ENCODE data around the gene METRN. TPM values are rescaled to one million over a fixed set of nuclear protein-coding genes. Genes with fewer than 3 reads are reported as not detected.

The METRN gene
- total RNA-seq, 1 donor from 2014 or later: 116 TPM

DNA sequence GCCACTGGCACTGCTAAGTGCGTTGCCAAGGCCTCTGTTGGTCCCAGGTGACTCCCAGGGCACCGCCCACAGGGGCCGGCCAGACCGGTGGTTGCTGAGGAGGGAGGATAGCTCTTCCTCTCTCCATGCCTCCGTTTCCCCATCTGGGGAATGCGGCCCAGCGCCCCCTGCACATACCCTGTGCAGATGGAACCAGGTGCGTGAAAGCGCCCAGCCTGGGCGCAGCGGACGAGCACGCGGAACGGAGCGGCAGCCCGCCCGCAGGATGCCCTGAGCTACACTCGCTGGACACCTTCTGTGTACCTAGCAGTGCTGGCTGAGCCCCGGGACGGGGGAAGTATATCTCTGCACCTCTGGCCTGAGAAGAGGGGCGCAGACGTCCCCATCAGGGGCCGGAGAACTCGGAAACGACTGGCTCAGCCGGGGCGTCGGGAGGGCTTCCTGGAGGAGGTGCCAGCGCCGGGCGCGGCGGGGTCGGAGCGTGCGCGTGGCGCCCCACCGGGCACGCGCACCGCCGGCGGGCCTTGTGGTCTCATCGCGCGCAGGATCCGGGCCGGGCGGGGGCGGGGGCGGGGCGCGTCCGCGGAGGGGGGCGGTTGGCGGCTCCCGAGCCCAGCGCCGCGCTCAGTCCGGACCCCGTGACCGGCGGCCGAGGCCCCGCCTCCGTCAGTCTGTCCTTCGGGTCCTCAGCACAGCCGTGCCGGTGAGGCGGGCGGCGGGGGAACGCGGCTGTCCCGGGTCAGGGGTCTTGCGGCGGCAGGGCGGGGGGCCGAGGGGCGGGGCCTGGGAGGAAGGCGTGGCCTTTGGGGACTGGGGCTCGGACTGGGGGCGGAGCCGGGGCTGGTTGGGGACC lies 11.7 kb downstream of the METRN start, which contains the start of the genes CCDC78 and HAGHL:
CCDC78 (minus strand) TSS at position 6 of the 853 bp plus-strand sequence. CDS start 76 bp downstream, outside the sequence.
HAGHL (plus strand) TSS at position 669 of the 853 bp plus-strand sequence. CDS start 404 bp downstream, outside the sequence.
- H3K4me3 ChIP-seq (ENCODE audit: low read depth, low read length): peak within 1 kb of the TSS; percentile 65
- no peaks in the 10 kb centered on the region for H3K27me3 ChIP-seq (ENCODE audit: control insufficient read depth, insufficient read depth, low read length)
- no peaks in the 10 kb centered on the region for H3K36me3 ChIP-seq (ENCODE audit: control insufficient read depth, insufficient read depth, low read length)
- TF ChIP-seq, protein P1, sequence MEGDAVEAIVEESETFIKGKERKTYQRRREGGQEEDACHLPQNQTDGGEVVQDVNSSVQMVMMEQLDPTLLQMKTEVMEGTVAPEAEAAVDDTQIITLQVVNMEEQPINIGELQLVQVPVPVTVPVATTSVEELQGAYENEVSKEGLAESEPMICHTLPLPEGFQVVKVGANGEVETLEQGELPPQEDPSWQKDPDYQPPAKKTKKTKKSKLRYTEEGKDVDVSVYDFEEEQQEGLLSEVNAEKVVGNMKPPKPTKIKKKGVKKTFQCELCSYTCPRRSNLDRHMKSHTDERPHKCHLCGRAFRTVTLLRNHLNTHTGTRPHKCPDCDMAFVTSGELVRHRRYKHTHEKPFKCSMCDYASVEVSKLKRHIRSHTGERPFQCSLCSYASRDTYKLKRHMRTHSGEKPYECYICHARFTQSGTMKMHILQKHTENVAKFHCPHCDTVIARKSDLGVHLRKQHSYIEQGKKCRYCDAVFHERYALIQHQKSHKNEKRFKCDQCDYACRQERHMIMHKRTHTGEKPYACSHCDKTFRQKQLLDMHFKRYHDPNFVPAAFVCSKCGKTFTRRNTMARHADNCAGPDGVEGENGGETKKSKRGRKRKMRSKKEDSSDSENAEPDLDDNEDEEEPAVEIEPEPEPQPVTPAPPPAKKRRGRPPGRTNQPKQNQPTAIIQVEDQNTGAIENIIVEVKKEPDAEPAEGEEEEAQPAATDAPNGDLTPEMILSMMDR (IDR thresholded peaks at IDR 0.05; ENCODE audit: insufficient read depth, low read length, poor library complexity, severe bottlenecking): no peak
- DNase-seq (ENCODE audit: low read depth): no peak

GRCh38 chr16:727291-727977 lies 12.5 kb downstream of the METRN start:
- no peak for DNase-seq (ENCODE audit: low read depth)
- TF ChIP-seq, protein P1 (IDR thresholded peaks at IDR 0.05; ENCODE audit: insufficient read depth, low read length, poor library complexity, severe bottlenecking): no peak
- Histone ChIP-seq H3K36me3 (ENCODE audit: control insufficient read depth, insufficient read depth, low read length) (no peaks in the 10 kb centered on the region), H3K27me3 (ENCODE audit: control insufficient read depth, insufficient read depth, low read length) (no peaks in the 10 kb centered on the region), H3K4me3 (ENCODE audit: low read depth, low read length) (peak overlapping the region; percentile 65)

DNA sequence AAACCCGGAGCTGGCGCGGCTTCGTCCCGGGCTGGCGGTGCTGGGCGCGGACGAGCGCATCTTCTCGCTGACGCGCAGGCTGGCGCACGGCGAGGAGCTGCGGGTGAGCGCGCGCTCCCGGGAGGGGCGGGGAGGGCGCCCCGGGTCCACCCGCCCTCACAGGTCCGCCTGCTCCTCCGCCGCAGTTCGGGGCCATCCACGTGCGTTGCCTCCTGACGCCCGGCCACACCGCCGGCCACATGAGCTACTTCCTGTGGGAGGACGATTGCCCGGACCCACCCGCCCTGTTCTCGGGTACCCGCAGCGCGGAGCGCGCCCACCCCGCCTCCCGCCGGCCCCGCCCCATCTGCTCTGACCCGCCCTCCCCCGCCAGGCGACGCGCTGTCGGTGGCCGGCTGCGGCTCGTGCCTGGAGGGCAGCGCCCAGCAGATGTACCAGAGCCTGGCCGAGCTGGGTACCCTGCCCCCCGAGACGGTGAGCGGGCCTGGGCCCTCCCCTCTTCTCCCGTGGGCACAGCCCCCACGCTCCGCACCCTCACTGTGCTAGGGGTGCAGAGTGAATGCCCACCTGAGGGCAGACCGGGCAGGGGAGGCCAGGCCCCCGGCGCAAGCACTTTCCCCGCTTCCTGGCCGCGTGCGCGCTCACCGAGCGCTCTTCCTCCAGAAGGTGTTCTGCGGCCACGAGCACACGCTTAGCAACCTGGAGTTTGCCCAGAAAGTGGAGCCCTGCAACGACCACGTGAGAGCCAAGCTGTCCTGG lies 13.4 kb downstream of the METRN start:
- Histone ChIP-seq H3K36me3 (ENCODE audit: control insufficient read depth, insufficient read depth, low read length) (peaks cover under 1% of the 10 kb centered on the region), H3K4me3 (ENCODE audit: low read depth, low read length) (peak overlapping the region; percentile 65), H3K27me3 (ENCODE audit: control insufficient read depth, insufficient read depth, low read length) (no peaks in the 10 kb centered on the region)
- TF ChIP-seq, protein P1 (IDR thresholded peaks at IDR 0.05; ENCODE audit: insufficient read depth, low read length, poor library complexity, severe bottlenecking): no peak
- DNase-seq (ENCODE audit: low read depth): no peak

DNA sequence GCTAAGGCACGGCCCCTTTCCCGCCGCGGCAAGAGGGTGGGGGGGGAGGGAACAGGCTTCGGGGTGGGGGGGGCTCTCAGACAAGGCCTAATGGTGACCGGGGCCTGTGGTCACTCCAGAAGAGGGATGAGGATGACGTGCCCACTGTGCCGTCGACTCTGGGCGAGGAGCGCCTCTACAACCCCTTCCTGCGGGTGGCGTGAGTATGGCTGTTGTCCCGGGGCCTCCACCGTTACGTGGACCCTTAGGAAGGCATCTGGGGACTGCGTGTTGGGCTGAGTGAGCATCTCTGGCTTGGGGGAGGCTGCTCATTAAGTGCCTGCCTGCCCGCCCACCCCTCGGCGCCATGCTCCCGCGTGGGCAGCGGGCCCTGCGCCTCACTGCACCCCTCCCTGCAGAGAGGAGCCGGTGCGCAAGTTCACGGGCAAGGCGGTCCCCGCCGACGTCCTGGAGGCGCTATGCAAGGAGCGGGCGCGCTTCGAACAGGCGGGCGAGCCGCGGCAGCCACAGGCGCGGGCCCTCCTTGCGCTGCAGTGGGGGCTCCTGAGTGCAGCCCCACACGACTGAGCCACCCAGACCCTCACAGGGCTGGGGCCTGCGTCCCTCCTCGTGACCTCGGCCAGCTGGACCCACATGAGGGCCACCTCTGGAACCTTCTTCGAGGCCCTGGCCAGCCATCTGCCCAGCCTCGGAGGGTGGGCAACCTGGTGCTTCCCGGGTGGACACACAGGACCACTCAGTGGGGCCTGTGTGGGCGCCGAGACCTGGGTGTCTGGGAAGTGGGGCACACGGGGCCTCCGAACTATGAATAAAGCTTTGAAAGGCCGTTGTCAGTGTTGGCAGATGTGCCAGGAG lies 14.2 kb downstream of the METRN start:
- peaks cover 2% of the 10 kb centered on the region for H3K36me3 ChIP-seq (ENCODE audit: control insufficient read depth, insufficient read depth, low read length)
- no peak for DNase-seq (ENCODE audit: low read depth)
- H3K27me3 ChIP-seq (ENCODE audit: control insufficient read depth, insufficient read depth, low read length): no peaks in the 10 kb centered on the region
- TF ChIP-seq, protein P1 (IDR thresholded peaks at IDR 0.05; ENCODE audit: insufficient read depth, low read length, poor library complexity, severe bottlenecking): no peak
- H3K4me3 ChIP-seq (ENCODE audit: low read depth, low read length): no peak overlapping the region
